Body of pancreas (tissue), 4 donors: ENCODE data around the gene NR6A1. TPM values are rescaled to one million over a fixed set of nuclear protein-coding genes. Genes with fewer than 3 reads are reported as not detected.

Experiments
- ATAC-seq: fragments of 150-250 bp; one replicate; pipeline ENCODE4 v1.9.1; 2016
- DNase-seq, 4 donors: peaks; one replicate each; pipeline ENCODE4 v3.0.0-alpha.2; 2019
- H3K27ac ChIP-seq, 4 donors: fragments of 200-600 bp; sonication (generic); 1 replicate in 3 of 4; 2 replicates in 1 of 4; pipeline versions ENCODE4 v1.5.1 to v1.6.1; 2016 to 2019; ENCODE audit warnings: mild to moderate bottlenecking in 1 of 4, mixed read lengths in 1 of 4, moderate library complexity in 1 of 4
- H3K27me3 ChIP-seq, 2 donors: fragments of 200-600 bp; sonication (generic); one replicate each; pipeline ENCODE4 v1.6.0; 2016; ENCODE audit warnings: mild to moderate bottlenecking in 1 of 2
- H3K36me3 ChIP-seq, 2 donors: fragments of 200-600 bp; sonication (generic); replicated peaks in 1 of 2; 2 replicates each; pipeline ENCODE4 v1.5.1; 2016; ENCODE audit warnings: low read depth in 2 of 2; ENCODE audit not compliant: insufficient read depth in 1 of 2
- H3K4me1 ChIP-seq: fragments of 200-600 bp; sonication (generic); one replicate; pipeline ENCODE4 v1.6.0; 2016
- H3K4me3 ChIP-seq, 2 donors: fragments of 200-600 bp; sonication (generic); 1 replicate in 1 of 2; 2 replicates in 1 of 2; pipeline ENCODE4 v1.5.1; 2016 to 2019
- H3K9me3 ChIP-seq, 3 donors: fragments of 200-600 bp; sonication (generic); 1 replicate in 2 of 3; 2 replicates in 1 of 3; pipeline ENCODE4 v1.5.1; 2016
- CTCF ChIP-seq, 7 experiments: fragments of 450-650 bp in 4 of 7; fragments of 200-600 bp in 3 of 7; sonication (generic) in 3 of 7; IDR thresholded peaks; one replicate each; pipeline ENCODE4 v1.5.1; 2016 to 2019; ENCODE audit warnings: antibody characterized with exemption in 7 of 7
- POLR2A ChIP-seq, 3 donors: fragments of 450-650 bp; IDR thresholded peaks; one replicate each; pipeline ENCODE4 v1.6.1; 2016; ENCODE audit warnings: antibody characterized with exemption in 3 of 3, mild to moderate bottlenecking in 2 of 3
- WGBS, 2 donors: methylation state at CpG; one replicate each; pipeline ENCODE4 v1.1.5; 2017; 5-methylcytosine and 5-hydroxymethylcytosine counted together
- intact Hi-C: fragments of 100-400 bp; cut with DNase I; formaldehyde crosslinking; loops from one replicate; pipeline ENCODE4 v1.15.1; 2023
- total RNA-seq, 2 donors: library from RNA; depleted of rRNA; stranded (reverse); fragments of >200 nt; gene quantifications; one replicate each; pipeline ENCODE4 v1.1.0, GENCODE V29; 2016

Gene NR6A1
- total RNA-seq, 2 donors from 2014 or later: 3.3 to 3.9 TPM

- intact Hi-C loops: no loop called here
- TF ChIP-seq CTCF (IDR thresholded peaks at IDR 0.05) (no peak), POLR2A (IDR thresholded peaks at IDR 0.05) (no peak)
- ATAC-seq (no peak), DNase-seq (no peak)
- no peaks in the 10 kb centered on the region for H3K27me3 ChIP-seq
- no peak overlapping the region for H3K4me3 ChIP-seq
- no peaks in the 10 kb centered on the region for H3K36me3 ChIP-seq
- no peaks in the 10 kb centered on the region for H3K4me1 ChIP-seq
- no peak overlapping the region for H3K27ac ChIP-seq
- no peaks in the 10 kb centered on the region for H3K9me3 ChIP-seq
- WGBS, 2 donors: 100% methylated on average over 1 of the region's 1 CpG
These were observed 190.9 kb downstream of the NR6A1 start for GRCh38 chr9:124580186-124580585.

- H3K9me3 ChIP-seq: no peaks in the 10 kb centered on the region
- DNase-seq (no peak), ATAC-seq (no peak)
- H3K27me3 ChIP-seq: no peaks in the 10 kb centered on the region
- no peak overlapping the region for H3K4me3 ChIP-seq
- intact Hi-C loops: no loop called here
- H3K4me1 ChIP-seq: no peaks in the 10 kb centered on the region
- H3K27ac ChIP-seq: no peak overlapping the region
- no peaks in the 10 kb centered on the region for H3K36me3 ChIP-seq
- TF ChIP-seq CTCF (IDR thresholded peaks at IDR 0.05) (no peak), POLR2A (IDR thresholded peaks at IDR 0.05) (no peak)
- WGBS, 2 donors: 91 to 96% methylated on average over 6 of the region's 6 CpGs
These were observed 194.4 kb downstream of the NR6A1 start for GRCh38 chr9:124576751-124577150.

GRCh38 chr9:124574534-124575375 is 196.4 kb downstream of the NR6A1 start:
- intact Hi-C loops: no loop called here
- no peak overlapping the region for H3K4me3 ChIP-seq
- no peak for TF ChIP-seq POLR2A (IDR thresholded peaks at IDR 0.05)
- TF ChIP-seq CTCF (IDR thresholded peaks at IDR 0.05): no peak
- H3K27ac ChIP-seq: no peak overlapping the region
- ATAC-seq: no peak
- peaks cover 8% of the 10 kb centered on the region for H3K4me1 ChIP-seq
- no peaks in the 10 kb centered on the region for H3K36me3 ChIP-seq
- WGBS, 2 donors: 86 to 89% methylated on average over 10 of the region's 10 CpGs
- H3K27me3 ChIP-seq: no peaks in the 10 kb centered on the region
- H3K9me3 ChIP-seq: no peaks in the 10 kb centered on the region
- DNase-seq: no peak

- Histone ChIP-seq H3K9me3 (no peaks in the 10 kb centered on the region), H3K27me3 (no peaks in the 10 kb centered on the region), H3K4me3 (no peak overlapping the region), H3K27ac (no peak overlapping the region), H3K36me3 (no peaks in the 10 kb centered on the region), H3K4me1 (peaks cover 8% of the 10 kb centered on the region)
- intact Hi-C loops: no loop called here
- ATAC-seq (no peak), DNase-seq (no peak)
- TF ChIP-seq POLR2A (IDR thresholded peaks at IDR 0.05) (no peak), CTCF (IDR thresholded peaks at IDR 0.05) (no peak)
- 48 to 56% methylated on average over 4 of the region's 4 CpGs for WGBS, 2 donors
These were observed 200.0 kb downstream of the NR6A1 start for GRCh38 chr9:124570942-124571666.
